Non-pigmented ciliary epithelial cell (primary cell): ENCODE measurements around the gene CACNA2D4.
"Not testable (repeated sequence)": the region's sequence is repeated elsewhere in the genome, so short reads cannot be mapped to it uniquely, and the experiment has no call there.

Experiments
- DNase-seq: peaks from one replicate; pipeline ENCODE4 v3.0.0-alpha.2; 2010; ENCODE audit warnings: low read depth

The CACNA2D4 gene

DNA sequence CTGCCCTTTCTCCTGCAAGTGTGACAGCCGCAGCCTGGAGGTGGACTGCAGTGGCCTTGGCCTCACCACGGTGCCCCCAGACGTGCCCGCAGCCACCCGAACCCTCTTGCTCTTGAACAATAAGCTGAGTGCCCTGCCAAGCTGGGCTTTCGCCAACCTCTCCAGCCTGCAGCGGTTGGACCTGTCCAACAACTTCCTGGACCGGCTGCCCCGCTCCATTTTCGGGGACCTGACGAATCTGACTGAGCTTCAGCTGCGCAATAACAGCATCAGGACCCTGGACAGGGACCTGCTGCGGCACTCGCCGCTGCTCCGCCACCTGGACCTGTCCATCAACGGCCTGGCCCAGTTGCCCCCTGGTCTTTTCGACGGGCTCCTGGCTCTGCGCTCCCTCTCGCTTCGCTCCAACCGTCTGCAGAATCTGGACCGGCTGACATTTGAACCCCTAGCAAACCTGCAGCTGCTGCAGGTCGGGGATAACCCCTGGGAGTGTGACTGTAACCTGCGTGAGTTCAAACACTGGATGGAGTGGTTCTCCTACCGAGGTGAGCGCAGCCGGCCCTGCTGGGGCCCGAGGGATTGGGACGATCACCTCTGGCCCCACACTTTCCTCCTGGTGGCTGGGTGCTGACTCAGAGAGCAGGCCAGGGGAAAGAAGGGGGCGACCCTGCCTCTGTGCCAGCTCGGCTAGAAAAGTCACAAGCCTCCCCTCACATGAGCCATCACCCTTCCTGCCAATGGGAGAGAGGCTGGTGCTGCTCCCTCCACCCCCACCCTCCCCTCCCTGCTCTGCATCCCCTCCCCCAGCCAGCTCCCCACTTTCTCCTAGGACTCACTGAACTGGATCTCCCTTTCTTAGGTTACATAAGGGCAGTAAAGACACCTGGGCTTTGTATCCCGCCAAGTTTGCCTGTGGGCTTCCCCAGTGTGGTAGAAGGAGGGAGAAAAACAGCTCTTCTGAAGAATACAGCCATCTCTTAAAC is 87.2 kb downstream of the CACNA2D4 start:
- no peak for DNase-seq

GRCh38 chr12:1830401-1830845 is 88.0 kb downstream of the CACNA2D4 start:
- DNase-seq: no peak

GRCh38 chr12:1829306-1829900 is 89.0 kb downstream of the CACNA2D4 start:
- no peak for DNase-seq

DNA sequence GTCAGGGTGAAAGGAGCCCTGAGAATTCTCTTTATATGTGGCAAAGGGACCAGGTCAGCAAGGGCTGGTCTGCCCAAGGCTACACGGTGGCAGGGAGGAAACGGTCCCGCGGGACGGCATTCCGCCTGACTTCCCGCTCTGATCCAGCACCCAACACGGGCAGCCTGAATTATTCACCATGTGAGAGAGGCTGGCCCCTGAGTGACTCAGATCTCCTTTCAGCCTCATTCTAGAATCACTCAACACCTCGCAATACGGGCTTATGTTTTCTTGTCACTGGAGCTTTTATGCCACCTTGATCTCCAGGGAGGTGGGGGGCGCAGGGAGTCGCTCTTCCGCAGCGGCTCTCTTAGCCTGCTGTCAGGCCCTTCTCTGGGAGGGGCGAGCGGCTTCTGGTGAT is 89.6 kb downstream of the CACNA2D4 start:
- no peak for DNase-seq

DNA sequence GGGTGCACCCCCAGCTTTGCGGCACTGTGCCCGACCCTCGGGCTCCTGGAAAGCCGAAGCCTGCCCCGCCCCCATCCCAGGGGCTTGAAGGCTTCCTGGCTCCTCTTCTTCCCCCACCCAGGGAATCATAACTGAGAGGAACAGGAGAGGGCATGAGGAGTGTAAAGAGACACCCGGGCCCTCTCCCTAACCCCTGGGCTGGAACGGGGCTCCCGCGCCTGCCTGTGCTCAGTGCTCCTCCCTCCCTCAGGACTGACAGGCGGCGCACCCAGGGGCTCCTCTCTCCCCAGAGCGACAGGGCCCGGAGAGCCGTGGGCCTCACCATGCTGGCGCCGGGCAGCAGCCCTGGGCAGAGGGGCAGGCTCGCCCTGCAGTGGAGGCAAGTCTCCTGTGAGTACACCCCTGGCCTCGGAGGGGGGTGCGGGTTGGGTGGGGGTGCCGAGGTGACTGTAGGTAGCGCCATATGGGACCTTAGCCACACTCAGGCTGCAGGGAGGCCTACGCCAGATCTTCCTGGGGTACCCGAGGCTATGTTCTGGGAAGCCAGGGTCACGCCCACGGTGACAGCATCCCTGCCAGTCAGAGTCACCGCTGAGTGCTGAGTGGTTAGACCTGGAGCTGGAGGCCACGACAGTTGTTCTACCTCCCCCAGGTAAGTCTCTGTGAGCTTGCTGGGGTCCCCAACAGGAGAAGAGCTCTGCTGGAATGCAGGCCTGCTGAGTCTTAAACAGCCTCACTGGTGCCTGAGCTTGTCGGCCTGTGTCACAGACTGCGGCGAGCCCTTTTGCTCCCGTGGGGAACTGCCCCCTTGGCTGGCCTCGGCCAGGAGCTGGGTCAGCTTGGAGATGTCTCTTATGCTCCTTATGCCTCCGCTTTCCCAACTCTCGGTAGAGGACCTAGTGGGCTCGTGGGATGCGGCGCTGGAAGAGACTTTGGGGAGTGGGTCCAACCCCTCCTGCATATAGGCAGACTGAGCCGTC is 90.3 kb downstream of the CACNA2D4 start:
- DNase-seq: no peak

- no peak for DNase-seq
Measured at GRCh38 chr12:1826867-1827705, 91.4 kb downstream of the CACNA2D4 start.

DNA sequence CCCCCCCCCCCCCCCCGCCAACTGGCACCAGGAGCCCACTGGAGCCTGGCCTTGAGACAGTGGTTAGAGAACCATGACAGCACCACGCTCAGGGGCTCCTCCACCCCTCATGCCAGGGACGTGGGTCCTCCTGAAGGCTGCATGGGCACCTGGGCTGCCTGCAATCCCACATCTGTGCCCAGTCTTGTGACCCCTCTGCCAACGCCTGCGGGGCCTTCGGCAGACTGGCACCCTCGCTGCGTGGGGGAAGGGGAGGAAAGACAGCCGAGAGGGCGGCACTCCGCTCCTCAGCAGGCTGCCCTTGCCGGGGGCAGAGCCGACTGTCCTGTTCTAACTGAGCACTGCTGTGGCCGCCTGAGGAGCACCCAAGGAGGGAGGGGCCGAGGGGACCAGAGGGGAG is 92.1 kb downstream of the CACNA2D4 start:
- no peak for DNase-seq

- no peak for DNase-seq
Measured at GRCh38 chr12:1825382-1826102, 92.9 kb downstream of the CACNA2D4 start.

GRCh38 chr12:1823237-1823636 is 95.2 kb downstream of the CACNA2D4 start:
- DNase-seq: no peak

GRCh38 chr12:1822699-1823098 is 95.8 kb downstream of the CACNA2D4 start:
- no peak for DNase-seq

DNA sequence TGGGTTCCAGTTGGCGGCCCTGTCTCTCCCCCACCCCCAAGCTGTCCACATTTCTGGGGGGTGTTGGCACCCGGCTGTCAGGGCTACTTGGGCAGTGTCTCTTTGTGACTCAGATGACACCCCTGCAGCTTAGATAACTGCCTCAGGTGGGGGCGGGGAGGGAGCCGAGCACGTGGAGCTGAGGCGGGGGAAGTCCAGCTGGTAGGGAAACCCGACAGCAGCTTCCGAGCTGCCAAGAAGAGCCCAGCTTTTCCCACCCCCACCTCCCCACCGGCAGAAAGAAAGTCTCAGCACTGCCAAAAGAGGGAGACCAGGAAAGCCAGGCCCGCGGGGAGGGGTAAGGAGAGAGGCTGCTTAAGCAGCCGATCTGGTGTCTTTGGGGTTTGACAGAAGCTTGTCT is 96.6 kb downstream of the CACNA2D4 start:
- no peak for DNase-seq

DNA sequence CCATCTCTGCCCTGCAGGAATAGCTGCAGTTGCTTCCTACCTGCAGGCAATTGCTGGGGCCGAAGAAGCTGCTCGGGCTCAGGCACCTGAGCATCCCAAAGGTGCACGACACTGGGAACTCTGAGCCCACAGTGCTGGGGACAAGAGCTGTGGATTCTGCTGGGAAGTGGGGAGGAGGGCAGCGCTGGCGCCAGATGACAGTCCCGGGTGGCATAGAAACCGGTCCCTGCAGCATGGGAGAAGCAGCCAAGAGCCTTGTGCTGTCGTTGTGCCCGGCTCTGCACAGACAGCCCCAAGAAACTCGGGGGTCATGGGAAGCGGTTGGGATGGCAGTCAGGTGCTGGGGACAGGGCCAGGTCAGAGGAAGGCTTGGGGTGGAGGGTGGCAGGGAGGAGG is 97.6 kb downstream of the CACNA2D4 start:
- no peak for DNase-seq

DNA sequence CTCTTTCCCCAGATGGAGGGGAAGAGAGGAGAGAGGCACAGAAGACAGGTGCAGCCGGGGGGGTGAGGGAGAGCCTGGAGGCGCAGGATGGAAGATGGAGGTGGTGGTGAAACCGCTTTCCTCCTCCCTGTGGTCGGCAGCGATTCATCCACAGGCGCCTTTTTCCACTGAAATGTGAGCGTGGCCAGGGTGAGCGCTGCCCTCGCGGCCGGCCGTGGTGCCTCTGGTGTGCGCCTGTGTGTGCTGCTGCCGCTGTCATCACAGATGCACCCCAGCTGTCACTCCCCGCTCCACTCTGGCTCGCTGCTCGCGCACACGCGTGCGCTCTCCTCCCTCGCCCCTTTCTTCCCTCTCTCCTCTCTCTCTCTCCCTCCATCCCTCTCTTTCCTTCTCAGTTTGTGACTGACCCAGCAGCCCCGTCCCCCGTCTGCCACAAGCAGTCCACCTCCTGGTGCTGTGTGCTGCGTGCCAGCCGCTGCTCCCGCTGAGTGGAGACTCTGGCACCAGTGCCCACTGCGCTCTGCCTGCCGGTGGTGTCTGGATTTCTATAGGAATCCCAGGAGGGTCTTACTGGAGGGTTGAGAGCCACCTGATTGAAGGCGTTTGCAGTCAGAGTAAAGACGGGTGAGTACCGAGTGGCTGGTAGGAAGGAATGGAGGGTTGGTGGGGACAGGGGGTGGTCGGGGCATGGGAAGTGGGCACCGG is 98.1 kb downstream of the CACNA2D4 start, which contains the start of gene LRTM2:
Gene LRTM2, plus strand, starts transcription at position 375 of the 705 bp plus-strand sequence. CDS start 7,584 bp downstream, outside the sequence.
- DNase-seq: no peak

- DNase-seq: no peak
Measured at GRCh38 chr12:1819571-1819970, 98.9 kb downstream of the CACNA2D4 start.

GRCh38 chr12:1819050-1819449 is 99.4 kb downstream of the CACNA2D4 start:
- no peak for DNase-seq

GRCh38 chr12:1817928-1818327 is 100.5 kb downstream of the CACNA2D4 start:
- DNase-seq: not testable (repeated sequence)

GRCh38 chr12:1816730-1817348 is 101.6 kb downstream of the CACNA2D4 start:
- DNase-seq: no peak

DNA sequence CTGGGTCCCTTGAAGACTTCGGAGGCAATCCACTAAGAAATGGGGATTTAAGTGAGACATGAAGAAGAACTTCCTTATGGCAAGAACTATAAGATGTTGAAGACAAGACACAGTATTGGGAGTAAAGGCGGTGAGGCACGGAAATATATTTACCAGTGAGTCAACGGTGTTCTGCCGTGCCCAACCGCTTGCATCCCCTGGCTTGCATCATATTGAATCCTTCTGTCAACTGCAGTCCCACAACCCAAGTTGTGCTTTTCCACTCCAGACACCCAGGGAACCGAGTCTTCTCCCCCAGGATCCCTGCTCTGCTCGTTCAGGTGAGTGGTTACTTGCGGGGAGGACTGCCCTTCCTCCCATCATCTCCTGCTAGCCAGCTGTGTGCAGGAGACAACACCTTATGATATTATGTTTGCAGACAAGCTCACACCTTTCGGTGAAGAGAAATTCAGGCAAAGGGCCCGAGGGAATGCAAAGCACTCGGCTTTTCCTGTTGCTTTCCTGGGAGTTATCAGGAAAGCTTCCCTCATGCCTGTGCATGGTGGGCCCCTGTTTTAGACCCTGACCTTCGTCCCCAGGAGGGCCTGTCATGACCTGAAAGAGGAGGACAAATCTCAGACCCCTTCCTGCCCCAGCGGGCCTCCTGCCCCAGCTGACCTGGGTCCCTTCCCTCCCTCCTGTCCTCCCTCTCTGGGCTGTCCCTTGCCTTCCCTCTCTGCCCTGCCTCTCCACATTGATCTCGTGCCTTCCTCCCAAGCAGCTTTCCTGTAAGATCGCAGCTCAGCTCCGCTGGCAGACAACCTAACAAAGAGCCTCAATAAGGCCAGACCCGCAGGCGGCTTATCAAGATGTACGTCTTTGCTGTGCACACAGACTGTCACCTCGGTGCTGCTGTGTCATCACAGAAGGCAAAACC is 102.4 kb downstream of the CACNA2D4 start:
- no peak for DNase-seq
